Endothelial cell of umbilical vein (primary cell): ENCODE results near the gene CLIC1. TPM values are rescaled to one million over a fixed set of nuclear protein-coding genes. Genes with fewer than 3 reads are reported as not detected.

Source experiments
- BruUV-seq: library from RNA; stranded (reverse); fragments of 400-500 nt; replicated peaks from 2 replicates; lab custom pipeline; 2021; lab: Mats Ljungman, UMichigan
- CTCF ChIA-PET: fragments of 300-600, 350-600 bp; sonication (Branson Sonifier 250); formaldehyde crosslinking; loops from one replicate; lab custom pipeline; 2021; ENCODE audit warnings: antibody characterized with exemption, inconsistent platforms; lab: Charles Lee
- POLR2A ChIA-PET: fragments of 300-600, 350-600 bp; sonication (Branson Sonifier 250); formaldehyde crosslinking; loops from one replicate; lab custom pipeline; 2021; ENCODE audit warnings: antibody characterized with exemption, inconsistent platforms; lab: Charles Lee
- DNase-seq: peaks from one replicate; pipeline ENCODE4 v3.0.0-alpha.2; 2011; ENCODE audit warnings: low read depth, low spot score
- FAIRE-seq: peaks from 2 replicates; lab custom pipeline; 2011; peaks lifted over from hg19 to GRCh38; lab: Jason Lieb, UNC
- H2AFZ ChIP-seq: 2 replicates; pipeline ENCODE4 v1.6.0; 2012; ENCODE audit warnings: low read depth, low read length, control low read depth, inconsistent platforms
- H3K27ac ChIP-seq: 2 replicates; pipeline ENCODE4 v1.5.1; 2011; ENCODE audit warnings: low read depth, mild to moderate bottlenecking, control low read depth, low read length, moderate library complexity; ENCODE audit not compliant: insufficient read depth
- H3K27me3 ChIP-seq, 2 experiments: 2 replicates each; pipeline versions ENCODE4 v1.6.0 to v1.6.1; 2011; ENCODE audit warnings: low read length in 2 of 2, mixed read lengths in 1 of 2; ENCODE audit not compliant: control insufficient read depth in 2 of 2, insufficient read depth in 2 of 2
- H3K36me3 ChIP-seq, 2 experiments: 2 replicates in 1 of 2; 3 replicates in 1 of 2; pipeline ENCODE4 v1.5.1; 2011; ENCODE audit warnings: low read length in 2 of 2, mild to moderate bottlenecking in 1 of 2, moderate library complexity in 1 of 2; ENCODE audit not compliant: control insufficient read depth in 2 of 2, insufficient read depth in 2 of 2; ENCODE audit errors: extremely low read depth in 1 of 2
- H3K4me1 ChIP-seq: 3 replicates; pipeline ENCODE4 v1.5.1; 2011; ENCODE audit warnings: mild to moderate bottlenecking, low read length; ENCODE audit not compliant: control insufficient read depth, insufficient read depth; ENCODE audit errors: extremely low read depth
- H3K4me2 ChIP-seq: 2 replicates; pipeline ENCODE4 v1.6.1; 2011; ENCODE audit warnings: low read length, control low read depth, mixed read lengths; ENCODE audit not compliant: insufficient read depth
- H3K4me3 ChIP-seq, 3 experiments: fragments of 200-600 bp in 1 of 3; sonication (generic), shearing (Covaris generic) in 1 of 3; replicated peaks in 1 of 3; 2 replicates each; pipeline ENCODE4 v1.5.1; 2011 to 2016; ENCODE audit warnings: control low read depth in 3 of 3, low read length in 3 of 3, mild to moderate bottlenecking in 2 of 3, inconsistent platforms in 1 of 3, low read depth in 1 of 3, moderate library complexity in 1 of 3; ENCODE audit not compliant: insufficient read depth in 1 of 3
- H3K79me2 ChIP-seq: 2 replicates; pipeline ENCODE4 v1.6.0; 2012; ENCODE audit warnings: low read length, inconsistent platforms; ENCODE audit not compliant: control insufficient read depth, insufficient read depth
- H3K9ac ChIP-seq: replicated peaks from 2 replicates; pipeline ENCODE3; 2011; ENCODE audit warnings: low read length, control low read depth; ENCODE audit not compliant: insufficient read depth; ENCODE audit errors: extremely low read depth
- H3K9me1 ChIP-seq: replicated peaks from 3 replicates; pipeline ENCODE4 v1.6.0; 2011; ENCODE audit warnings: mild to moderate bottlenecking, low read length; ENCODE audit not compliant: control insufficient read depth, insufficient read depth; ENCODE audit errors: extremely low read depth
- H3K9me3 ChIP-seq: replicated peaks from 2 replicates; pipeline ENCODE4 v1.5.1; 2012; ENCODE audit warnings: low read length, inconsistent platforms; ENCODE audit not compliant: control insufficient read depth, insufficient read depth
- H4K20me1 ChIP-seq: replicated peaks from 2 replicates; pipeline ENCODE3; 2011; ENCODE audit warnings: mild to moderate bottlenecking, low read length; ENCODE audit not compliant: control insufficient read depth, insufficient read depth; ENCODE audit errors: extremely low read depth
- EZH2 ChIP-seq: IDR thresholded peaks from 2 replicates; pipeline ENCODE4 v1.6.1; 2012; ENCODE audit warnings: borderline replicate concordance, low read depth, mild to moderate bottlenecking, moderate library complexity, low read length, inconsistent platforms; ENCODE audit not compliant: severe bottlenecking
- JUN ChIP-seq: IDR thresholded peaks from 2 replicates; pipeline ENCODE4 v1.6.1; 2011; ENCODE audit warnings: borderline replicate concordance, low read depth; ENCODE audit not compliant: insufficient read length, insufficient read depth
- POLR2AphosphoS5 ChIP-seq: IDR thresholded peaks from 2 replicates; pipeline ENCODE4 v1.6.1; 2012; ENCODE audit warnings: low read depth, mild to moderate bottlenecking, control low read depth, low read length, moderate library complexity; ENCODE audit not compliant: insufficient read depth
- dilution Hi-C: fragments of 300-500 bp; cut with MboI; formaldehyde crosslinking; loops from one replicate; pipeline ENCODE4 v1.15.0; 2019; ENCODE audit warnings: low sequenced_read_pairs; ENCODE audit not compliant: extremely low pct_ligation_motif_present
- intact Hi-C: fragments of 100-400 bp; cut with micrococcal nuclease; formaldehyde crosslinking; loops from one replicate; pipeline ENCODE4 v1.10.0; 2022
- polyA plus RNA-seq, 4 experiments: library from polyadenylated mRNA; depleted of rRNA in 3 of 4; stranded (reverse) in 3 of 4; unstranded in 1 of 4; fragments of >200 nt; gene quantifications; 2 replicates each; pipeline versions ENCODE4 v1.2.1 to v1.2.3, GENCODE V29; 2011 to 2012; ENCODE audit warnings: missing spikeins in 1 of 4
- total RNA-seq: library from RNA; stranded (reverse); gene quantifications from 2 replicates; pipeline ENCODE4 v1.2.3, GENCODE V29; 2021
- TF ChIP-seq, protein P1 (sequence below), 2 donors: IDR thresholded peaks; 1 replicate in 1 of 2; 2 replicates in 1 of 2; pipeline ENCODE4 v1.5.1; 2011; ENCODE audit warnings: low read length in 2 of 2, mild to moderate bottlenecking in 2 of 2, moderate library complexity in 2 of 2, control low read depth in 1 of 2, inconsistent platforms in 1 of 2, low read depth in 1 of 2; ENCODE audit not compliant: insufficient read depth in 1 of 2; ENCODE audit errors: extremely low read depth in 1 of 2

CLIC1 gene
- total and polyA plus RNA-seq, 2 donors (not counting 3 experiments of a cell fraction or from before 2014, with no cell fraction given): 543 to 578 TPM

DNA sequence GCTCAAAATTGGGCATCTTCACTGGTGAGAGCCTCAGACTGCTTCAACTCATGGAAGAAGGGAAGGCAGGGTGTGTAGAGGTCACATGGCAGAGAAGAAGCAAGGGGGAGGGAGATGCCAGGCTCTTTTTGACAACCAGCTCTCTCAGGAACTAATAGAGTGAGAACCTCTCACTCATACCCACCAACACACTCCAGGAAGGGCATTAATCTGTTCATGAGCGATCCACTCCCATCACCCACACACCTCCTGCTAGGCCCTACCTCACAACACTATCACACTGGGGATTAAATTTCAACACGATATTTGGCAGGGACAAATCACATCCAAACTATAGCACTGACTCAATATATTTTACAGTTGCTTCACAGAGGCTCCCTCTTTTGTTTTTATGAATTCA is 5.5 kb upstream of the CLIC1 start:
- H3K36me3 ChIP-seq: no peaks in the 10 kb centered on the region
- dilution Hi-C loops: no loop called here
- CTCF ChIA-PET: no interaction called here

More for the DNA sequence above, 5.5 kb upstream of the CLIC1 start:
- FAIRE-seq (no peak), DNase-seq (no peak)
- H4K20me1 ChIP-seq: no peaks in the 10 kb centered on the region
- intact Hi-C loops: no loop called here
- H3K9me1 ChIP-seq: no peaks in the 10 kb centered on the region
- TF ChIP-seq, protein P1, sequence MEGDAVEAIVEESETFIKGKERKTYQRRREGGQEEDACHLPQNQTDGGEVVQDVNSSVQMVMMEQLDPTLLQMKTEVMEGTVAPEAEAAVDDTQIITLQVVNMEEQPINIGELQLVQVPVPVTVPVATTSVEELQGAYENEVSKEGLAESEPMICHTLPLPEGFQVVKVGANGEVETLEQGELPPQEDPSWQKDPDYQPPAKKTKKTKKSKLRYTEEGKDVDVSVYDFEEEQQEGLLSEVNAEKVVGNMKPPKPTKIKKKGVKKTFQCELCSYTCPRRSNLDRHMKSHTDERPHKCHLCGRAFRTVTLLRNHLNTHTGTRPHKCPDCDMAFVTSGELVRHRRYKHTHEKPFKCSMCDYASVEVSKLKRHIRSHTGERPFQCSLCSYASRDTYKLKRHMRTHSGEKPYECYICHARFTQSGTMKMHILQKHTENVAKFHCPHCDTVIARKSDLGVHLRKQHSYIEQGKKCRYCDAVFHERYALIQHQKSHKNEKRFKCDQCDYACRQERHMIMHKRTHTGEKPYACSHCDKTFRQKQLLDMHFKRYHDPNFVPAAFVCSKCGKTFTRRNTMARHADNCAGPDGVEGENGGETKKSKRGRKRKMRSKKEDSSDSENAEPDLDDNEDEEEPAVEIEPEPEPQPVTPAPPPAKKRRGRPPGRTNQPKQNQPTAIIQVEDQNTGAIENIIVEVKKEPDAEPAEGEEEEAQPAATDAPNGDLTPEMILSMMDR (IDR thresholded peaks at IDR 0.05; ENCODE audit: extremely low read depth in 1 of 2, insufficient read depth in 1 of 2, low read depth in 1 of 2, low read length in 2 of 2): no peak
- no peak for TF ChIP-seq EZH2
- TF ChIP-seq JUN: no peak
- no peak for TF ChIP-seq POLR2AphosphoS5
- no peak overlapping the region for H3K9ac ChIP-seq
- POLR2A ChIA-PET: no interaction called here
- H3K4me3 ChIP-seq: no peak overlapping the region
- no peak overlapping the region for H2AFZ ChIP-seq
- no peaks in the 10 kb centered on the region for H3K9me3 ChIP-seq
- H3K27ac ChIP-seq: no peak overlapping the region
- no peak overlapping the region for H3K4me2 ChIP-seq
- peaks cover 4% of the 10 kb centered on the region for H3K79me2 ChIP-seq
- BruUV-seq: no TSS peak
- H3K4me1 ChIP-seq: peaks cover 27% of the 10 kb centered on the region
- no peaks in the 10 kb centered on the region for H3K27me3 ChIP-seq
